MM.1S (cell line): ENCODE results near the gene IFITM10.

Source experiments
- DNase-seq: peaks from one replicate; pipeline ENCODE4 v3.0.0-alpha.2; 2015
- H2AFZ ChIP-seq: fragments of 300-600 bp; sonication (generic); 2 replicates; pipeline ENCODE4 v1.6.0; 2016; ENCODE audit warnings: antibody characterized with exemption, low read length
- H3F3A ChIP-seq: fragments of 300-600 bp; sonication (generic); 2 replicates; pipeline ENCODE4 v1.6.1; 2016; ENCODE audit warnings: mild to moderate bottlenecking, antibody characterized with exemption, low read length, moderate library complexity, mixed read lengths; ENCODE audit not compliant: insufficient read depth
- H3K27ac ChIP-seq: fragments of 300-600 bp; sonication (generic); 2 replicates; pipeline ENCODE4 v1.5.1; 2016; ENCODE audit warnings: mild to moderate bottlenecking, low read length
- H3K27me3 ChIP-seq: fragments of 300-600 bp; sonication (generic); replicated peaks from 2 replicates; pipeline ENCODE4 v1.6.0; 2016; ENCODE audit warnings: low read length; ENCODE audit not compliant: insufficient read depth
- H3K36me3 ChIP-seq: fragments of 300-600 bp; sonication (generic); replicated peaks from 2 replicates; pipeline ENCODE4 v1.6.1; 2016; ENCODE audit warnings: mild to moderate bottlenecking, low read length, mixed read lengths; ENCODE audit not compliant: insufficient read depth
- H3K4me1 ChIP-seq: fragments of 300-600 bp; sonication (generic); 2 replicates; pipeline ENCODE4 v1.6.1; 2016; ENCODE audit warnings: low read length, mixed read lengths
- H3K4me2 ChIP-seq: fragments of 300-600 bp; sonication (generic); 2 replicates; pipeline ENCODE4 v1.6.0; 2016; ENCODE audit warnings: low read depth, low read length
- H3K4me3 ChIP-seq: fragments of 300-600 bp; sonication (generic); 2 replicates; pipeline ENCODE4 v1.5.1; 2016; ENCODE audit warnings: low read length, mixed read lengths
- H3K79me2 ChIP-seq: fragments of 300-600 bp; sonication (generic); 2 replicates; pipeline ENCODE4 v1.6.1; 2016; ENCODE audit warnings: mixed run types, low read length, mixed read lengths
- H3K9ac ChIP-seq: fragments of 300-600 bp; sonication (generic); 2 replicates; pipeline ENCODE4 v1.6.1; 2016; ENCODE audit warnings: low read length, mixed read lengths
- H3K9me2 ChIP-seq: fragments of 300-600 bp; sonication (generic); replicated peaks from 2 replicates; pipeline ENCODE4 v1.6.1; 2016; ENCODE audit warnings: mild to moderate bottlenecking, low read length, mixed read lengths; ENCODE audit not compliant: insufficient read depth
- H3K9me3 ChIP-seq: fragments of 300-600 bp; sonication (generic); replicated peaks from 2 replicates; pipeline ENCODE4 v1.6.1; 2016; ENCODE audit warnings: mild to moderate bottlenecking, low read length, mixed read lengths; ENCODE audit not compliant: insufficient read depth
- H4K20me1 ChIP-seq: fragments of 300-600 bp; sonication (generic); 2 replicates; pipeline ENCODE4 v1.6.1; 2016; ENCODE audit warnings: mild to moderate bottlenecking, low read length, moderate library complexity, mixed read lengths; ENCODE audit not compliant: insufficient read depth
- EZH2 ChIP-seq: fragments of 300-600 bp; sonication (generic); optimal IDR thresholded peaks from 2 replicates; pipeline ENCODE3; 2017; ENCODE audit warnings: low read depth, mild to moderate bottlenecking, antibody characterized with exemption, low read length, mixed read lengths
- EZH2phosphoT487 ChIP-seq: fragments of 300-600 bp; sonication (generic); IDR thresholded peaks from 2 replicates; pipeline ENCODE4 v1.6.1; 2018; ENCODE audit warnings: antibody characterized with exemption, low read length
- TF ChIP-seq, protein P1 (sequence below): fragments of 300-600 bp; sonication (generic); IDR thresholded peaks from 2 replicates; pipeline ENCODE4 v1.5.1; 2016; ENCODE audit warnings: antibody characterized with exemption, low read length, mixed read lengths

Gene IFITM10

DNA sequence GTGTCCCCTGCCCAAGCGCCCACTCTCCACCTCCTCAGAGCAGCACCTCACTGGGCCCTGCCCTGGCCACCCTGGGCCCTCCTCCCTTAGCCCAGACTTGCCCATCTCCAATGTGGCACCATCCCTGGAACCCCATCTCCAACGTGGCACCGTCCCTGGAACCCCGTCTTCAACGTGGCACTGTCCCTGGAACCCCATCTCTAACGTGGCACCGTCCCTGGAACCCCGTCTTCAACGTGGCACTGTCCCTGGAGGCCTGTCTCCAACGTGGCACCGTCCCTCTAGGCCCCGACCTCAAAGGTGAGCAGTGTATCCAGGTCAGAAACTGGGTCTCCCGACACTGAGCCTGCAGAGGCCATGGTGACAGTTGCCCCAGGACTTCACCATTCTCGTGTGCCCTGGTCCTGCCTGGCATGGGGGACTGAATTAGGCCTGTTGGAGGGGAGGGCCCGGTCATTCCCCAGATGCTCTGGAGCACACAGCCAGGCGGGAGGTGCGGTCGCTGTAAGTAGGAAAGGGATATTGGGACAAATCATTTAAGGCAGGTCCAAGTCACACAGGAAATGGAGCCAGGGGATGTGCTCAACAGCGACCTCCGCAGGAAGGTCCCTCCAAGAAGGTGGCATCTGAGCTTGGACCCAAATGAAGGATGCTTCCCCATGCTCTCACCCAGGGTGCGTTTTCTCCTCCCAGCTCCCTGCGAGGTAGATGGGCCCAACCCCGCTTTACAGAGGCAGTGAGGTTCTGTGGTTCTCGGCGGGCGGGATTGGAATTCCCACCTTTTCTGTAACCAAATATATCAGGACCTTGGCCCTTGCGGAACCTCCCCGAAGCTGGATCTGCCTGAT is 15.7 kb upstream of the IFITM10 start:
- DNase-seq = no peak
- no peak overlapping the region for H3K9ac ChIP-seq
- H3F3A ChIP-seq = no peaks in the 10 kb centered on the region
- peaks cover 53% of the 10 kb centered on the region for H3K27me3 ChIP-seq
- no peak for TF ChIP-seq EZH2
- TF ChIP-seq, protein P1, sequence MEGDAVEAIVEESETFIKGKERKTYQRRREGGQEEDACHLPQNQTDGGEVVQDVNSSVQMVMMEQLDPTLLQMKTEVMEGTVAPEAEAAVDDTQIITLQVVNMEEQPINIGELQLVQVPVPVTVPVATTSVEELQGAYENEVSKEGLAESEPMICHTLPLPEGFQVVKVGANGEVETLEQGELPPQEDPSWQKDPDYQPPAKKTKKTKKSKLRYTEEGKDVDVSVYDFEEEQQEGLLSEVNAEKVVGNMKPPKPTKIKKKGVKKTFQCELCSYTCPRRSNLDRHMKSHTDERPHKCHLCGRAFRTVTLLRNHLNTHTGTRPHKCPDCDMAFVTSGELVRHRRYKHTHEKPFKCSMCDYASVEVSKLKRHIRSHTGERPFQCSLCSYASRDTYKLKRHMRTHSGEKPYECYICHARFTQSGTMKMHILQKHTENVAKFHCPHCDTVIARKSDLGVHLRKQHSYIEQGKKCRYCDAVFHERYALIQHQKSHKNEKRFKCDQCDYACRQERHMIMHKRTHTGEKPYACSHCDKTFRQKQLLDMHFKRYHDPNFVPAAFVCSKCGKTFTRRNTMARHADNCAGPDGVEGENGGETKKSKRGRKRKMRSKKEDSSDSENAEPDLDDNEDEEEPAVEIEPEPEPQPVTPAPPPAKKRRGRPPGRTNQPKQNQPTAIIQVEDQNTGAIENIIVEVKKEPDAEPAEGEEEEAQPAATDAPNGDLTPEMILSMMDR = peak; percentile 18
- no peak overlapping the region for H3K4me2 ChIP-seq
- H4K20me1 ChIP-seq = no peaks in the 10 kb centered on the region
- peaks cover 18% of the 10 kb centered on the region for H3K79me2 ChIP-seq
- 0 out of 2 replicates have a peak, but pooled peaks cover 5% of the 10 kb centered on the region for H3K4me1 ChIP-seq
- H2AFZ ChIP-seq = no peak overlapping the region
- no peaks in the 10 kb centered on the region for H3K9me3 ChIP-seq
- H3K27ac ChIP-seq = no peak overlapping the region
- H3K9me2 ChIP-seq = no peaks in the 10 kb centered on the region
- no peak overlapping the region for H3K4me3 ChIP-seq
- no peaks in the 10 kb centered on the region for H3K36me3 ChIP-seq

DNA sequence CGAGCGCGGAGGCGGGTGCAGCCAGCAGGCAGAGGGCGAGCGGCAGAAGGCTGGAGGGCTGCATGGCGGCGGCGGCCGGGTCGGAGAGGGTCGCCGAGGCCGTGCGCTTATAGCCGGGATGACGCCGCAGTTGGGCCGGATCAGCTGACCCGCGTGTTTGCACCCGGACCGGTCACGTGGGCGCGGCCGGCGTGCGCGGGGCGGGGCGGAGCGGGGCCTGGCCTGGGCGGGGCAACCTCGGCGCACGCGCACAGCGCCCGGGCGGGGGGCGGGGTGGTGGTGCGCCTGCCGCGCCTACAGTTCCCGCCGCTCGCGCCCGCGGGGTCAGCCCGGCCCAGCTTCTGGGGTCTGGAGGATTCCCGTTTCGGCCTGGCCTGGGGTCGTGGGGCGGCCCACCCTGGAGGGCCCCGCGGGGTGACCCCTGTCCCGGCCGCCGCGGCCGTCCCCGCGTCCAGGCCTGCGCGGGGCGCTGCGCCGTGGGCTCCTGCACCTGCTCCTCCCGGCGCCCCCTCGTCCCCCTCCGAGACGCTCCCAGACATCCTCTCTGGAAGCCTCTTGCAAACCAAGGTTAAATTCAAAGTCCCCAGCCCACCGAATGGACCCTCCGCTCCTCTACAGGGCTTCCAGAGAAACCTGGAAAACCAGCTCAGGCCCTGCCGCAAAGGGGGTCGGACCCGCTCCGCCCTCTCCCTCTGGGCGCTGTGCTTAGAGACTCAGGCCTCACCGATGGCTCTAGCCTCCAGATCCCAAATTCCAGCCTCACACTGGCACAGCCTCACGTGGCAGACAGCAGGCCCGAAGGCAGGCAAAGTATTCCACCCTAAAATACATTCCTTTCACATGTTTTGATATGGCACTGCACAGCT is 13.6 kb upstream of the IFITM10 start, which contains the start of gene CTSD:
CTSD (minus strand) TSS at position 132 of the 866 bp plus-strand sequence; CDS start at position 64, 68 bp downstream.
- TF ChIP-seq EZH2phosphoT487 = no peak
- no peak for TF ChIP-seq EZH2
- TF ChIP-seq, protein P1 = peak; percentile 12; the same call in 1 of the 2 replicates
- Histone ChIP-seq H2AFZ (peak within 1 kb of the TSS; percentile 97), H3F3A (no peaks in the 10 kb centered on the region), H3K9me3 (no peaks in the 10 kb centered on the region), H3K4me1 (0 out of 2 replicates have a peak, but pooled peaks cover 5% of the 10 kb centered on the region), H3K4me2 (peak within 1 kb of the TSS; percentile 96), H4K20me1 (no peaks in the 10 kb centered on the region), H3K27me3 (peaks cover 34% of the 10 kb centered on the region), H3K4me3 (peak within 1 kb of the TSS; percentile 91), H3K79me2 (peaks cover 18% of the 10 kb centered on the region), H3K27ac (no peak within 1 kb of the TSS; the same call in 1 of the 2 replicates), H3K9me2 (no peaks in the 10 kb centered on the region), H3K9ac (peak within 1 kb of the TSS; percentile 89), H3K36me3 (no peaks in the 10 kb centered on the region)
- peak; percentile 86 for DNase-seq

DNA sequence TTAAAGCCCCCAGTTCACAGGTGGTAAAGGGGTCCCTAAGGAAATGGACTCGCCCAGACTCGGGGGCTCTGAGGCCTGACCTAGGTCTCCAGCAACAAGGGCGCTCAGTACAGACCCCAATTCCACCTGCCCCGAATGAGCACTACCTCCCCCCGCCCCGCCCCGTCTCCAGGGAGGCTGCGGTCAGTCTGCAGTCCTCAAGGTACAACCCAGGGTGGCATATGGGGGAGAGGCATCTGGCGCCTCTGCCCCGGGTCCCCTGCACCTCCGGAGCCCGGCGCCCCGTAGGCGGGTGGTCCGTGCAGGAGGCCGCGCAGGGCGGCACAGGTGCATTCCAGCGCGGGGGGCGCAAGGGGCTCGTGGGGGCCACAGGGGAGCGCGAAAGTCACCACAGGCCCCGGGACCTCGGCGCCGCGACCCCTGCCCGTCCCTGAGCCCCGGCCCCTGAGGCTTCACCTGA is 13.0 kb upstream of the IFITM10 start:
- Histone ChIP-seq H3K9ac (peak overlapping the region; percentile 89), H3K79me2 (peaks cover 18% of the 10 kb centered on the region), H3K4me2 (peak overlapping the region; percentile 96), H3F3A (no peaks in the 10 kb centered on the region), H4K20me1 (no peaks in the 10 kb centered on the region), H3K9me2 (no peaks in the 10 kb centered on the region), H3K27me3 (peaks cover 28% of the 10 kb centered on the region), H2AFZ (peak overlapping the region; percentile 89), H3K4me1 (0 out of 2 replicates have a peak, but pooled peaks cover 5% of the 10 kb centered on the region), H3K9me3 (no peaks in the 10 kb centered on the region), H3K4me3 (peak overlapping the region; percentile 91), H3K27ac (no peak overlapping the region; the same call in 1 of the 2 replicates), H3K36me3 (no peaks in the 10 kb centered on the region)
- no peak for TF ChIP-seq EZH2
- TF ChIP-seq EZH2phosphoT487 = no peak
- TF ChIP-seq, protein P1 = no peak
- peak; percentile 8 for DNase-seq
